ENCODE results near the gene LAG3.

LAG3 gene

DNA sequence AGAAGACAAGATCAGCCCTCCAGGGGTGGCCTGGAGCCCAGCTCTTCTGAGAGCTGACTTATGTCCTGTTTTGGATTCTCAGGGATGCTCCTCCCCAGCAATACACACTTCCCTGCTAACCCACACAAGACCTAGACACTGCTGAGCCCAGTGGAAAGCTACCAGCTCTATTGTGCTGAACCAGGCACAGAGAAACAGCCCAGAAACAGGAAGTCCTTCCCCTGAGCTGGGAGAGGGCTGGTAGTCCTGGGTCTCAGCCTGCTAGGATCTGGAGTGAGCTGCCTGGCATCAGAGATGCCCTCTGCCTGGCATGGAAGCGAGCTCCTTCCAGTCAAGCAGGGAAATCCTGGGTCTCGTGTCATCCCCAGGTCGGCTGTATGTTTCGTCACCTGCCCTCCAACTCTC is 1.2 kb upstream of the LAG3 start:
- Histone ChIP-seq H3K9me3 (ENCODE audit: severe bottlenecking) (no peaks in the 10 kb centered on the region), H3K27me3 (ENCODE audit: insufficient read depth, poor library complexity, severe bottlenecking) (no peaks in the 10 kb centered on the region), H3K4me3 (ENCODE audit: severe bottlenecking) (no peak overlapping the region), H3K4me1 (ENCODE audit: insufficient read depth, poor library complexity, severe bottlenecking) (peaks cover 5% of the 10 kb centered on the region), H3K36me3 (ENCODE audit: low read depth) (peaks cover 9% of the 10 kb centered on the region; the same call in 1 of the 2 replicates), H3K27ac (ENCODE audit: poor library complexity, severe bottlenecking) (no peak overlapping the region)
- DNase-seq (ENCODE audit: low spot score) (no peak), ATAC-seq (ENCODE audit: low read depth) (0 out of 3 replicates have a peak, but pooled peaks have one; percentile 1)
- TF ChIP-seq, protein P1, sequence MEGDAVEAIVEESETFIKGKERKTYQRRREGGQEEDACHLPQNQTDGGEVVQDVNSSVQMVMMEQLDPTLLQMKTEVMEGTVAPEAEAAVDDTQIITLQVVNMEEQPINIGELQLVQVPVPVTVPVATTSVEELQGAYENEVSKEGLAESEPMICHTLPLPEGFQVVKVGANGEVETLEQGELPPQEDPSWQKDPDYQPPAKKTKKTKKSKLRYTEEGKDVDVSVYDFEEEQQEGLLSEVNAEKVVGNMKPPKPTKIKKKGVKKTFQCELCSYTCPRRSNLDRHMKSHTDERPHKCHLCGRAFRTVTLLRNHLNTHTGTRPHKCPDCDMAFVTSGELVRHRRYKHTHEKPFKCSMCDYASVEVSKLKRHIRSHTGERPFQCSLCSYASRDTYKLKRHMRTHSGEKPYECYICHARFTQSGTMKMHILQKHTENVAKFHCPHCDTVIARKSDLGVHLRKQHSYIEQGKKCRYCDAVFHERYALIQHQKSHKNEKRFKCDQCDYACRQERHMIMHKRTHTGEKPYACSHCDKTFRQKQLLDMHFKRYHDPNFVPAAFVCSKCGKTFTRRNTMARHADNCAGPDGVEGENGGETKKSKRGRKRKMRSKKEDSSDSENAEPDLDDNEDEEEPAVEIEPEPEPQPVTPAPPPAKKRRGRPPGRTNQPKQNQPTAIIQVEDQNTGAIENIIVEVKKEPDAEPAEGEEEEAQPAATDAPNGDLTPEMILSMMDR (IDR thresholded peaks at IDR 0.05; ENCODE audit: poor library complexity, severe bottlenecking): no peak

DNA sequence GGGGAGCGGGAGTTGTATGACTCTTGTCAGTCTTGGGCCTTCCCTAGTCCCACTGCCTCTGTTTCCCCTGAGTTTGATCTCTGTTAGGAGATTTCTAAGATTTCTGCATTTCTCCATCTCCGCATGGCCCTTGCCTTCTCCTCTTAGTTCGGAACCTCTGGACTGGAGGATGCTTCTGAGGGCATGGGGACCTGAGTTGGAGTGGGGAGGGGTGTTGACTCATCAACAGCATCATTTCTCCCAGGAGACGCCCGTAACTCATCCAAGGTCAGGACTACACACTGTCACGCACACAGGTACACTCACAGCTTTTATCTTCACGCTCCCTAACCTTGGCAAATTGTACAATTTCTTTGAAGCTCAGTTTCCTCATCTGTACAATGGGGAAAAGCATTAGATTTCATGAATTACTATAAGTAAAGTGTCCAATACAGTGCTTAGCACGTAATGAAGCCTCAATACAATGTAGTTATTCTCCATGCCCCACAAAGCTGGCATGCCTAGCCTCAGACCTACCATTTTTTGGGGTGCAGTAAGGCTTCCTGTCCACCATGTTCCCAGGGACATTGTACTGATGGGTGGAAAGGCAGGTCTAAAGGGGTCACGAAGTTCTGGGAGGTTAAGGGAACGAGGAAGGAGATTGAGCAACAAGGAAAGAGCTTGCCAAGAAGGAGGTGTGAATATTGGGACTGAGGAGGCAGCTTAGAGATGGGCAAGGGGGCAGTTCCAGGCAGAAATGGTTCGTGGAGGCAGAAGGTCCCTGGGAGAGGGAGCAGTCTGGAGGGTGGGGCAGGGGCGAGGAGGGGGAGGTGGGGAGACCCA is 600 bp upstream of the LAG3 start:
- no peaks in the 10 kb centered on the region for H3K27me3 ChIP-seq (ENCODE audit: insufficient read depth, poor library complexity, severe bottlenecking)
- peaks cover 9% of the 10 kb centered on the region; the same call in 1 of the 2 replicates for H3K36me3 ChIP-seq (ENCODE audit: low read depth)
- no peak for DNase-seq (ENCODE audit: low spot score)
- H3K9me3 ChIP-seq (ENCODE audit: severe bottlenecking): no peaks in the 10 kb centered on the region
- TF ChIP-seq, protein P1 (IDR thresholded peaks at IDR 0.05; ENCODE audit: poor library complexity, severe bottlenecking): no peak
- H3K27ac ChIP-seq (ENCODE audit: poor library complexity, severe bottlenecking): no peak overlapping the region
- H3K4me1 ChIP-seq (ENCODE audit: insufficient read depth, poor library complexity, severe bottlenecking): peaks cover 5% of the 10 kb centered on the region
- no peak overlapping the region for H3K4me3 ChIP-seq (ENCODE audit: severe bottlenecking)
- ATAC-seq (ENCODE audit: low read depth): no peak

DNA sequence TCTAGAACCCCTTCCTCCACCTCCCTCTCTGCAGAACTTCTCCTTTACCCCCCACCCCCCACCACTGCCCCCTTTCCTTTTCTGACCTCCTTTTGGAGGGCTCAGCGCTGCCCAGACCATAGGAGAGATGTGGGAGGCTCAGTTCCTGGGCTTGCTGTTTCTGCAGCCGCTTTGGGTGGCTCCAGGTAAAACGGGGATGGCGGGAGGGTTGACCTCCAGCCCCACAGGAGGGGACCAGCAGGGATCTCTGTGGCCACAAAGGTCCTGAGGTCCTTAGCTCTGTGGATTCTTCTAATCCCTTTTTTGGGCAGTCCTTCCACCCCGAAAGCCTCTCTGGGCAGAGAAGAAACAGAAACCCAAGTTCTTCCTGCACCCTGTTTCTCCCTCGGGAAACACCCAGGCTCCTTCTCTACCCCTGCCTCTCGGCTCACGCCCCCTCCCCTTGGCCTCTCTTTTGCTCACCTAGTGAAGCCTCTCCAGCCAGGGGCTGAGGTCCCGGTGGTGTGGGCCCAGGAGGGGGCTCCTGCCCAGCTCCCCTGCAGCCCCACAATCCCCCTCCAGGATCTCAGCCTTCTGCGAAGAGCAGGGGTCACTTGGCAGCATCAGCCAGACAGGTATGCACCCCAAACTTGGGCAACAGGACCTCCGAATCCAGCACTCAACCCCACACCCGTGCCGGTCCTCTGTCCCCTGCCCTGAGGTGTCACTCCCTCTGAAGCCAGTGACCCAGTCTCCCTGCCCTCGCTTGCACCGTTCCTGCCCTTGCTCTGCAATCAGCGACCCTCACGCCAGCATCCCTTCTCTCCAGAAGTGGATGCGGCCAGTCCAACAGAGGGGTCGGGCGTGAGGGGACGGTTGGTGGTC is 638 bp downstream of the LAG3 start:
- Histone ChIP-seq H3K4me1 (ENCODE audit: insufficient read depth, poor library complexity, severe bottlenecking) (peaks cover 5% of the 10 kb centered on the region), H3K36me3 (ENCODE audit: low read depth) (peaks cover 9% of the 10 kb centered on the region; the same call in 1 of the 2 replicates), H3K27ac (ENCODE audit: poor library complexity, severe bottlenecking) (no peak overlapping the region), H3K4me3 (ENCODE audit: severe bottlenecking) (no peak overlapping the region), H3K9me3 (ENCODE audit: severe bottlenecking) (no peaks in the 10 kb centered on the region), H3K27me3 (ENCODE audit: insufficient read depth, poor library complexity, severe bottlenecking) (no peaks in the 10 kb centered on the region)
- ATAC-seq (ENCODE audit: low read depth) (no peak), DNase-seq (ENCODE audit: low spot score) (no peak)
- TF ChIP-seq, protein P1 (IDR thresholded peaks at IDR 0.05; ENCODE audit: poor library complexity, severe bottlenecking): no peak

DNA sequence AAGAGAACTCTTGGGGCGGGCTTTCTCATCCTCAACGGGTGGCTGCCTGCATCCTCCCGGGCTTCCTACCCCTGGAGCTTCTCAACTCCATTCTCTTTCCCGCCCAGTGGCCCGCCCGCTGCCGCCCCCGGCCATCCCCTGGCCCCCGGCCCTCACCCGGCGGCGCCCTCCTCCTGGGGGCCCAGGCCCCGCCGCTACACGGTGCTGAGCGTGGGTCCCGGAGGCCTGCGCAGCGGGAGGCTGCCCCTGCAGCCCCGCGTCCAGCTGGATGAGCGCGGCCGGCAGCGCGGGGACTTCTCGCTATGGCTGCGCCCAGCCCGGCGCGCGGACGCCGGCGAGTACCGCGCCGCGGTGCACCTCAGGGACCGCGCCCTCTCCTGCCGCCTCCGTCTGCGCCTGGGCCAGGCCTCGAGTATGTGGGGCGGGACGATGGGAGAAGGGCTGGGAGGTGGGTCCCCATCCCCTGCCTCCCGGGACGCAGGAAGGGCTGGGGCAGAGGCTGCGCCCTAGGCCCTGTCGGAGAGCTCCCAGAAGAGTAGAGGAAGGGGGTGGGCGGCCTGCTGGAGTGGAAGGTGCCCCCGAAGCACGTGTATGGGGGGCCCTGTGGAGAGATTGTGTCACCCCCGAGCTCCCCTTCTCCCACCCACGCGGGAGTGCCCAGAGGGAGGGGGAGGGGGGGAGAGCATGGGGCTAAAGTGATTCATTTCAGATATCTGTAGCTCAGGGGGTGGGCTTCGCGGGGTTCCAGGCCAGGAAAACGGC is 1.5 kb downstream of the LAG3 start:
- peaks cover 4% of the 10 kb centered on the region for H3K4me1 ChIP-seq (ENCODE audit: insufficient read depth, poor library complexity, severe bottlenecking)
- peaks cover 9% of the 10 kb centered on the region; the same call in 1 of the 2 replicates for H3K36me3 ChIP-seq (ENCODE audit: low read depth)
- no peak for DNase-seq (ENCODE audit: low spot score)
- no peak overlapping the region for H3K27ac ChIP-seq (ENCODE audit: poor library complexity, severe bottlenecking)
- H3K4me3 ChIP-seq (ENCODE audit: severe bottlenecking): no peak overlapping the region
- TF ChIP-seq, protein P1 (IDR thresholded peaks at IDR 0.05; ENCODE audit: poor library complexity, severe bottlenecking): no peak
- ATAC-seq (ENCODE audit: low read depth): no peak
- no peaks in the 10 kb centered on the region for H3K27me3 ChIP-seq (ENCODE audit: insufficient read depth, poor library complexity, severe bottlenecking)
- H3K9me3 ChIP-seq (ENCODE audit: severe bottlenecking): no peaks in the 10 kb centered on the region
